ENCODE data around the gene DPP3.

Gene DPP3

DNA sequence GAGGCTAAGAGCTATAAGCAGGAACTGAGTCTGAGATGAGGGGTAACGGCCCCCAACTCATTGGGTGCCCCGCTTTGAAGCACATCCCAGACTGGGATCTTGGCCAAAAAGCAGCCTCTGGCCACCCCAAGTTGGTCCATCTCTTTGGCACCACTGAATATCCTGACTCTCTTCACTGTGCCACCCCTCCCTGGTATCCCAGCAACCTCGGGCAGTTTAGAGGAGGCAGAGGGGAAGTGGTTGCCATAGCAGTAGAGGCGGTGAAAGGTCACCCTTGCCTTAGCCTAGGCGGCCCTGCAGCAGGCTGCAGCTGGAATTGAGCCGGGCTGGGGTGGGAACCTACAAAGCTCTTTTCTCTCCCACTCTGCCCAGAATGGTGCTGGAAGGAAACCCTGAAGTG lies 12.5 kb upstream of the DPP3 start:
- POLR2A ChIA-PET = interaction anchor here (2.8 to 6.2 kb wide), 2 partner anchors 11 to 29 kb away, joined by 22 to 64 read pairs; partner anchors contain the start of genes DPP3 and MRPL11

DNA sequence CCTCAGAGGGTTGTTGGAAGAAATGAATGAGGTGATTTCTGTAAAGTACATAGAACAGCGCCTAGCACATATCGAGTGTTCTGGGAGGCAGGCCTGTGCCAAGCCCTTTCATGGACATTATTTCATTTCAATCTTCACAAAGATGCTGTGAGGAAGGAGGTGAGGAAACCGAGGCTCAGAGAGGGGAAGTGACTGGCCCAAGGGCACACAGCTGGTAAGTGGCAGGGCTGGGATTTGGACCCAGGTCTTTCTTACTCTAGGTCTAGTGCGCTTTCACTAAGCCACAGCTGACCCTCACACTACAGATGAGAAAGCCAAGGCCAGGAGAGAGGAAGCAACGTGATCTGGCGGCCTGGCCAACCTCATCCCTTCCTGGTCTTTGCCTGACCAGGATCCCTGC lies 11.5 kb upstream of the DPP3 start:
- ChIA-PET POLR2A (interaction anchor here (1.1 to 6.2 kb wide), 2 partner anchors 11 to 48 kb away, joined by 3 to 64 read pairs; partner anchors contain the start of gene DPP3), CTCF (interaction anchor here (1.5 to 3.2 kb wide), 3 partner anchors 10 to 61 kb away, joined by 3 to 20 read pairs (median 17); partner anchors contain the start of genes DPP3 and MRPL11)
- H3K36me3 ChIP-seq (ENCODE audit: control insufficient read depth in 2 of 2, insufficient read depth in 1 of 2, low read length in 2 of 2) = peaks cover 0 to 44% of the 10 kb centered on the region in 2 experiments; a peak in 1 of 3 replicates
- H3K4me1 ChIP-seq (ENCODE audit: control insufficient read depth, insufficient read depth, low read length) = no peaks in the 10 kb centered on the region
- H3K27ac ChIP-seq (ENCODE audit: extremely low read depth, low read depth, low read length) = no peak overlapping the region
- TF ChIP-seq BCL11B (tag by site-specific recombination; IDR thresholded peaks at IDR 0.05; ENCODE audit: low read depth) (no peak), PRDM1 (tag by site-specific recombination; IDR thresholded peaks at IDR 0.05) (no peak)
- no peak overlapping the region for H3K4me3 ChIP-seq (ENCODE audit: low read depth, low read length)
- no peaks in the 10 kb centered on the region for H3K9me3 ChIP-seq (ENCODE audit: control insufficient read depth, insufficient read depth, low read depth, low read length)

More for the DNA sequence above, 12.5 kb upstream of the DPP3 start:
- Histone ChIP-seq H3K9me3 (ENCODE audit: control insufficient read depth, insufficient read depth, low read depth, low read length) (no peaks in the 10 kb centered on the region), H3K27ac (ENCODE audit: extremely low read depth, low read depth, low read length) (no peak overlapping the region; the same call in 1 of the 2 replicates), H3K4me3 (ENCODE audit: low read depth, low read length) (peak overlapping the region; percentile 53; the same call in 1 of the 2 replicates), H3K36me3 (ENCODE audit: control insufficient read depth in 2 of 2, insufficient read depth in 1 of 2, low read length in 2 of 2) (peaks cover 0 to 35% of the 10 kb centered on the region in 2 experiments; a peak in 1 of 3 replicates), H3K4me1 (ENCODE audit: control insufficient read depth, insufficient read depth, low read length) (no peaks in the 10 kb centered on the region)
- TF ChIP-seq, protein P1, sequence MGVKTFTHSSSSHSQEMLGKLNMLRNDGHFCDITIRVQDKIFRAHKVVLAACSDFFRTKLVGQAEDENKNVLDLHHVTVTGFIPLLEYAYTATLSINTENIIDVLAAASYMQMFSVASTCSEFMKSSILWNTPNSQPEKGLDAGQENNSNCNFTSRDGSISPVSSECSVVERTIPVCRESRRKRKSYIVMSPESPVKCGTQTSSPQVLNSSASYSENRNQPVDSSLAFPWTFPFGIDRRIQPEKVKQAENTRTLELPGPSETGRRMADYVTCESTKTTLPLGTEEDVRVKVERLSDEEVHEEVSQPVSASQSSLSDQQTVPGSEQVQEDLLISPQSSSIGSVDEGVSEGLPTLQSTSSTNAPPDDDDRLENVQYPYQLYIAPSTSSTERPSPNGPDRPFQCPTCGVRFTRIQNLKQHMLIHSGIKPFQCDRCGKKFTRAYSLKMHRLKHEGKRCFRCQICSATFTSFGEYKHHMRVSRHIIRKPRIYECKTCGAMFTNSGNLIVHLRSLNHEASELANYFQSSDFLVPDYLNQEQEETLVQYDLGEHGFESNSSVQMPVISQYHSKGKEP (tag by site-specific recombination; IDR thresholded peaks at IDR 0.05) = no peak
- TF ChIP-seq, protein P2, sequence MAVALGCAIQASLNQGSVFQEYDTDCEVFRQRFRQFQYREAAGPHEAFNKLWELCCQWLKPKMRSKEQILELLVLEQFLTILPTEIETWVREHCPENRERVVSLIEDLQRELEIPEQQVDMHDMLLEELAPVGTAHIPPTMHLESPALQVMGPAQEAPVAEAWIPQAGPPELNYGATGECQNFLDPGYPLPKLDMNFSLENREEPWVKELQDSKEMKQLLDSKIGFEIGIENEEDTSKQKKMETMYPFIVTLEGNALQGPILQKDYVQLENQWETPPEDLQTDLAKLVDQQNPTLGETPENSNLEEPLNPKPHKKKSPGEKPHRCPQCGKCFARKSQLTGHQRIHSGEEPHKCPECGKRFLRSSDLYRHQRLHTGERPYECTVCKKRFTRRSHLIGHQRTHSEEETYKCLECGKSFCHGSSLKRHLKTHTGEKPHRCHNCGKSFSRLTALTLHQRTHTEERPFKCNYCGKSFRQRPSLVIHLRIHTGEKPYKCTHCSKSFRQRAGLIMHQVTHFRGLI (tag by site-specific recombination; IDR thresholded peaks at IDR 0.05) = no peak
- TF ChIP-seq ZBTB20 (tag by site-specific recombination; IDR thresholded peaks at IDR 0.05) = no peak
- CTCF ChIA-PET = interaction anchor here (0.6 to 3.2 kb wide), 4 partner anchors 11 to 60 kb away, joined by 3 to 20 read pairs (median 10); partner anchors contain the start of gene DPP3

DNA sequence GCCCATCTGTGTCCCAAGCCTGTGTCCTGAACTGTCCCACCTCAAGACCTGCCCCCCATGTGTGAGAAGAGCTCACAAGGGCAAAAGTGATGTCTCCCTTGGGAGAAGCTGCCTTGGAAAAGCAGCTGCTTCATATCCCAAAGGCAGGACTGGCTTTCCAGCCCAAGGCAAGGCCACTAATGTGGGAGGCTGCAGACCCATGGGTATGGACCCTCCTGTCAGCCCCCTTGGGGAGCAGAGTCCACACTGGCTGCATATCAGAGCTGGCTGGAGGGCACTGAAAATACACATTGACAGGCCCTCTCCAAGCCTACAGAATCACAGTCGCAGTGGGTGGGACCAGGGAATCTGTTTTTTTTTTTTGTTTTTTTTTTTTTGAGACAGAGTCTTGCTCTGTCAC lies 10.8 kb upstream of the DPP3 start:
- no peak for TF ChIP-seq ZBTB48 (tag by site-specific recombination; IDR thresholded peaks at IDR 0.05)
- TF ChIP-seq GLIS2 (tag by site-specific recombination; IDR thresholded peaks at IDR 0.05) = 0 out of 2 replicates have a peak, but pooled peaks have one; percentile 21
- TF ChIP-seq, protein P3, sequence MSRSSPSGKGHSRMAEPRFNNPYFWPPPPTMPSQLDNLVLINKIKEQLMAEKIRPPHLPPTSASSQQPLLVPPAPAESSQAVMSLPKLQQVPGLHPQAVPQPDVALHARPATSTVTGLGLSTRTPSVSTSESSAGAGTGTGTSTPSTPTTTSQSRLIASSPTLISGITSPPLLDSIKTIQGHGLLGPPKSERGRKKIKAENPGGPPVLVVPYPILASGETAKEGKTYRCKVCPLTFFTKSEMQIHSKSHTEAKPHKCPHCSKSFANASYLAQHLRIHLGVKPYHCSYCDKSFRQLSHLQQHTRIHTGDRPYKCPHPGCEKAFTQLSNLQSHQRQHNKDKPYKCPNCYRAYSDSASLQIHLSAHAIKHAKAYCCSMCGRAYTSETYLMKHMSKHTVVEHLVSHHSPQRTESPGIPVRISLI (tag by site-specific recombination; IDR thresholded peaks at IDR 0.05) = 0 out of 2 replicates have a peak, but pooled peaks have one; percentile 32
- TF ChIP-seq ZBTB20 (tag by site-specific recombination; IDR thresholded peaks at IDR 0.05) = peak; percentile 79
- TF ChIP-seq ZNF23 (tag by site-specific recombination; IDR thresholded peaks at IDR 0.05; ENCODE audit: borderline replicate concordance) = no peak
- ChIA-PET POLR2A (interaction anchor here (1.1 to 6.2 kb wide), 2 partner anchors 10 to 47 kb away, joined by 3 to 64 read pairs; partner anchors contain the start of gene DPP3), CTCF (interaction anchor here (1.5 to 3.2 kb wide), 3 partner anchors 10 to 61 kb away, joined by 3 to 20 read pairs (median 17); partner anchors contain the start of genes DPP3 and MRPL11)
- no peaks in the 10 kb centered on the region for H3K4me1 ChIP-seq (ENCODE audit: control insufficient read depth, insufficient read depth, low read length)
- H3K27ac ChIP-seq (ENCODE audit: extremely low read depth, low read depth, low read length) = no peak overlapping the region
- no peak overlapping the region for H3K4me3 ChIP-seq (ENCODE audit: low read depth, low read length)
- H3K36me3 ChIP-seq (ENCODE audit: control insufficient read depth in 2 of 2, insufficient read depth in 1 of 2, low read length in 2 of 2) = peaks cover 0 to 52% of the 10 kb centered on the region in 2 experiments; a peak in 2 of 3 replicates
- H3K9me3 ChIP-seq (ENCODE audit: control insufficient read depth, insufficient read depth, low read depth, low read length) = no peaks in the 10 kb centered on the region

DNA sequence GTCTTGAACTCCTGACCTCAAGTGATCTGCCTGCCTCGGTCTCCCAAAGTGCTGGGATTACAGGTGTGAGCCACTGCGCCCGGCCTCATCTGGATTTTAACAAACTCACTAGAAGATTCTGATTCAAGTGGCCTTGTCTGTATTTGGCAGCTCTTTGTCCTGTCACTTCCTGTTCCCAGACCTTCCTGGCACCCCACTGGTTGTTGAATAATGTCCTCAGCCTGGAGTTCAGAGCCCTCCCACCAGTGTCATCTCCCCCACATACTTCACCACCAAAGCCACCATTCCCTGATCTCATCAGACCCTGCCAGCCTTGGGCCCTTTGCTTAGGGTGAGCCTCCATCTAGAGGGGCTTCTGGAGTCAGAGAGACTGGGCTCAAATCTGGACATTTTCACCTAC lies 10.2 kb upstream of the DPP3 start:
- H3K4me1 ChIP-seq (ENCODE audit: control insufficient read depth, insufficient read depth, low read length) = no peaks in the 10 kb centered on the region
- H3K36me3 ChIP-seq (ENCODE audit: control insufficient read depth in 2 of 2, insufficient read depth in 1 of 2, low read length in 2 of 2) = peaks cover 0 to 55% of the 10 kb centered on the region in 2 experiments; a peak in 2 of 3 replicates
- H3K4me3 ChIP-seq (ENCODE audit: low read depth, low read length) = no peak overlapping the region
- TF ChIP-seq ZNF211 (tag by site-specific recombination; IDR thresholded peaks at IDR 0.05; ENCODE audit: low read depth) (no peak), ZNF394 (tag by site-specific recombination; IDR thresholded peaks at IDR 0.05; ENCODE audit: borderline replicate concordance) (no peak)
- TF ChIP-seq, protein P4, sequence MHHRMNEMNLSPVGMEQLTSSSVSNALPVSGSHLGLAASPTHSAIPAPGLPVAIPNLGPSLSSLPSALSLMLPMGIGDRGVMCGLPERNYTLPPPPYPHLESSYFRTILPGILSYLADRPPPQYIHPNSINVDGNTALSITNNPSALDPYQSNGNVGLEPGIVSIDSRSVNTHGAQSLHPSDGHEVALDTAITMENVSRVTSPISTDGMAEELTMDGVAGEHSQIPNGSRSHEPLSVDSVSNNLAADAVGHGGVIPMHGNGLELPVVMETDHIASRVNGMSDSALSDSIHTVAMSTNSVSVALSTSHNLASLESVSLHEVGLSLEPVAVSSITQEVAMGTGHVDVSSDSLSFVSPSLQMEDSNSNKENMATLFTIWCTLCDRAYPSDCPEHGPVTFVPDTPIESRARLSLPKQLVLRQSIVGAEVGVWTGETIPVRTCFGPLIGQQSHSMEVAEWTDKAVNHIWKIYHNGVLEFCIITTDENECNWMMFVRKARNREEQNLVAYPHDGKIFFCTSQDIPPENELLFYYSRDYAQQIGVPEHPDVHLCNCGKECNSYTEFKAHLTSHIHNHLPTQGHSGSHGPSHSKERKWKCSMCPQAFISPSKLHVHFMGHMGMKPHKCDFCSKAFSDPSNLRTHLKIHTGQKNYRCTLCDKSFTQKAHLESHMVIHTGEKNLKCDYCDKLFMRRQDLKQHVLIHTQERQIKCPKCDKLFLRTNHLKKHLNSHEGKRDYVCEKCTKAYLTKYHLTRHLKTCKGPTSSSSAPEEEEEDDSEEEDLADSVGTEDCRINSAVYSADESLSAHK (tag by site-specific recombination; IDR thresholded peaks at IDR 0.05) = no peak
- H3K27ac ChIP-seq (ENCODE audit: extremely low read depth, low read depth, low read length) = no peak overlapping the region
- ChIA-PET POLR2A (interaction anchor here (6.2 kb wide), 1 partner anchor 9 kb away, joined by 64 read pairs; the partner anchor contains the start of gene DPP3), CTCF (interaction anchor here (1.4 to 3.2 kb wide), 3 partner anchors 9 to 62 kb away, joined by 4 to 20 read pairs (median 17); partner anchors contain the start of genes DPP3 and MRPL11)
- H3K9me3 ChIP-seq (ENCODE audit: control insufficient read depth, insufficient read depth, low read depth, low read length) = no peaks in the 10 kb centered on the region
